Fibroblast of lung (primary cell): ENCODE data around the gene SLC22A6. TPM values are rescaled to one million over a fixed set of nuclear protein-coding genes. Genes with fewer than 3 reads are reported as not detected.

Experiments
- DNase-seq, 2 donors: peaks; one replicate each; pipeline versions ENCODE4 v3.0.0 to v3.0.0-alpha.2; 2010; ENCODE audit warnings: low read depth in 2 of 2
- H2AFZ ChIP-seq: 2 replicates; pipeline ENCODE4 v1.5.1; 2012; ENCODE audit warnings: low read length, control low read depth, inconsistent platforms
- H3K27ac ChIP-seq: 2 replicates; pipeline ENCODE4 v1.5.1; 2011; ENCODE audit warnings: low read length, control low read depth; ENCODE audit not compliant: insufficient read depth
- H3K27me3 ChIP-seq: 2 replicates; pipeline ENCODE4 v1.5.1; 2011; ENCODE audit warnings: mild to moderate bottlenecking, low read length; ENCODE audit not compliant: control insufficient read depth, insufficient read depth
- H3K36me3 ChIP-seq: 2 replicates; pipeline ENCODE4 v1.5.1; 2011; ENCODE audit warnings: low read length; ENCODE audit not compliant: control insufficient read depth, insufficient read depth
- H3K4me1 ChIP-seq: 2 replicates; pipeline ENCODE4 v1.5.1; 2011; ENCODE audit warnings: low read length; ENCODE audit not compliant: control insufficient read depth, insufficient read depth; ENCODE audit errors: extremely low read depth
- H3K4me2 ChIP-seq: 2 replicates; pipeline ENCODE4 v1.5.1; 2011; ENCODE audit warnings: low read length, control low read depth; ENCODE audit not compliant: insufficient read depth; ENCODE audit errors: extremely low read depth
- H3K4me3 ChIP-seq, 4 experiments: fragments of 200-600 bp in 1 of 4; sonication (generic) in 1 of 4; replicated peaks in 1 of 4; 2 replicates each; pipeline ENCODE4 v1.5.1; 2011 to 2016; ENCODE audit warnings: low read length in 4 of 4, low read depth in 3 of 4, mild to moderate bottlenecking in 3 of 4, control low read depth in 2 of 4, inconsistent platforms in 1 of 4, mixed read lengths in 1 of 4; ENCODE audit not compliant: insufficient read depth in 1 of 4; ENCODE audit errors: control extremely low read depth in 1 of 4
- H3K79me2 ChIP-seq: 2 replicates; pipeline ENCODE4 v1.5.1; 2012; ENCODE audit warnings: mild to moderate bottlenecking, low read length, inconsistent platforms; ENCODE audit not compliant: control insufficient read depth, insufficient read depth
- H3K9ac ChIP-seq: 2 replicates; pipeline ENCODE4 v1.5.1; 2011; ENCODE audit warnings: mild to moderate bottlenecking, low read length, control low read depth; ENCODE audit not compliant: insufficient read depth
- H3K9me3 ChIP-seq: 2 replicates; pipeline ENCODE4 v1.5.1; 2012; ENCODE audit warnings: low read depth, low read length; ENCODE audit not compliant: control insufficient read depth, insufficient read depth
- H4K20me1 ChIP-seq: 2 replicates; pipeline ENCODE4 v1.5.1; 2011; ENCODE audit warnings: low read length; ENCODE audit not compliant: control insufficient read depth, insufficient read depth; ENCODE audit errors: extremely low read depth
- EZH2 ChIP-seq: IDR thresholded peaks from 2 replicates; pipeline ENCODE4 v1.5.1; 2012; ENCODE audit warnings: low read length, control low read depth, mild to moderate bottlenecking; ENCODE audit errors: missing control alignments
- polyA minus RNA-seq: library from RNA; depleted of rRNA, polyadenylated mRNA; stranded (reverse); fragments of >200 nt; gene quantifications from 2 replicates; pipeline ENCODE4 v1.2.3, GENCODE V29; 2011; ENCODE audit warnings: low replicate concordance
- polyA plus RNA-seq, 2 donors: library from polyadenylated mRNA; depleted of rRNA in 1 of 2; stranded (reverse) in 1 of 2; unstranded in 1 of 2; fragments of >200 nt; gene quantifications; 2 replicates each; pipeline ENCODE4 v1.2.1, GENCODE V29; 2011 to 2012; ENCODE audit warnings: missing spikeins in 1 of 2
- total RNA-seq: library from RNA; depleted of rRNA; stranded (reverse); fragments of >200 nt; gene quantifications from 2 replicates; pipeline ENCODE4 v1.2.1, GENCODE V29; 2014
- TF ChIP-seq, protein P1 (sequence below), 2 donors: IDR thresholded peaks in 1 of 2; conservative IDR thresholded peaks in 1 of 2; 1 replicate in 1 of 2; 2 replicates in 1 of 2; pipeline ENCODE4 v1.5.1; 2011 to 2012; ENCODE audit warnings: low read length in 2 of 2, control low read depth in 1 of 2, inconsistent platforms in 1 of 2, low read depth in 1 of 2, mild to moderate bottlenecking in 1 of 2

The SLC22A6 gene, protein sequence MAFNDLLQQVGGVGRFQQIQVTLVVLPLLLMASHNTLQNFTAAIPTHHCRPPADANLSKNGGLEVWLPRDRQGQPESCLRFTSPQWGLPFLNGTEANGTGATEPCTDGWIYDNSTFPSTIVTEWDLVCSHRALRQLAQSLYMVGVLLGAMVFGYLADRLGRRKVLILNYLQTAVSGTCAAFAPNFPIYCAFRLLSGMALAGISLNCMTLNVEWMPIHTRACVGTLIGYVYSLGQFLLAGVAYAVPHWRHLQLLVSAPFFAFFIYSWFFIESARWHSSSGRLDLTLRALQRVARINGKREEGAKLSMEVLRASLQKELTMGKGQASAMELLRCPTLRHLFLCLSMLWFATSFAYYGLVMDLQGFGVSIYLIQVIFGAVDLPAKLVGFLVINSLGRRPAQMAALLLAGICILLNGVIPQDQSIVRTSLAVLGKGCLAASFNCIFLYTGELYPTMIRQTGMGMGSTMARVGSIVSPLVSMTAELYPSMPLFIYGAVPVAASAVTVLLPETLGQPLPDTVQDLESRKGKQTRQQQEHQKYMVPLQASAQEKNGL
- total RNA-seq: not detected in 2 replicates
- not detected in 2 replicates for polyA plus RNA-seq
- not detected in 2 replicates for polyA plus RNA-seq (2012)
- polyA minus RNA-seq: not detected in 2 replicates

- no peaks in the 10 kb centered on the region for H3K4me1 ChIP-seq
- H3K4me2 ChIP-seq: no peak within 1 kb of the TSS
- H3K27ac ChIP-seq: no peak within 1 kb of the TSS
- TF ChIP-seq, protein P1, sequence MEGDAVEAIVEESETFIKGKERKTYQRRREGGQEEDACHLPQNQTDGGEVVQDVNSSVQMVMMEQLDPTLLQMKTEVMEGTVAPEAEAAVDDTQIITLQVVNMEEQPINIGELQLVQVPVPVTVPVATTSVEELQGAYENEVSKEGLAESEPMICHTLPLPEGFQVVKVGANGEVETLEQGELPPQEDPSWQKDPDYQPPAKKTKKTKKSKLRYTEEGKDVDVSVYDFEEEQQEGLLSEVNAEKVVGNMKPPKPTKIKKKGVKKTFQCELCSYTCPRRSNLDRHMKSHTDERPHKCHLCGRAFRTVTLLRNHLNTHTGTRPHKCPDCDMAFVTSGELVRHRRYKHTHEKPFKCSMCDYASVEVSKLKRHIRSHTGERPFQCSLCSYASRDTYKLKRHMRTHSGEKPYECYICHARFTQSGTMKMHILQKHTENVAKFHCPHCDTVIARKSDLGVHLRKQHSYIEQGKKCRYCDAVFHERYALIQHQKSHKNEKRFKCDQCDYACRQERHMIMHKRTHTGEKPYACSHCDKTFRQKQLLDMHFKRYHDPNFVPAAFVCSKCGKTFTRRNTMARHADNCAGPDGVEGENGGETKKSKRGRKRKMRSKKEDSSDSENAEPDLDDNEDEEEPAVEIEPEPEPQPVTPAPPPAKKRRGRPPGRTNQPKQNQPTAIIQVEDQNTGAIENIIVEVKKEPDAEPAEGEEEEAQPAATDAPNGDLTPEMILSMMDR (conservative IDR thresholded peaks at IDR 0.05 in 1 of 2, IDR thresholded peaks at IDR 0.05 in 1 of 2; ENCODE audit: low read depth in 1 of 2, low read length in 2 of 2): no peak
- TF ChIP-seq EZH2: no peak
- no peak within 1 kb of the TSS for H3K4me3 ChIP-seq
- H3K9ac ChIP-seq: no peak within 1 kb of the TSS
- H4K20me1 ChIP-seq: no peaks in the 10 kb centered on the region
- H3K36me3 ChIP-seq: no peaks in the 10 kb centered on the region
- no peaks in the 10 kb centered on the region for H3K27me3 ChIP-seq
- no peak within 1 kb of the TSS for H2AFZ ChIP-seq
- no peaks in the 10 kb centered on the region for H3K9me3 ChIP-seq
- no peaks in the 10 kb centered on the region for H3K79me2 ChIP-seq
- no peak for DNase-seq
Measured at GRCh38 chr11:62984451-62984991, at the start of gene SLC22A6. TSS of gene SLC22A6 (minus strand) at chr11:62984967. CDS start at chr11:62984690, 277 bp downstream.

- Histone ChIP-seq H3K4me2 (no peak overlapping the region), H3K27me3 (no peaks in the 10 kb centered on the region)
- TF ChIP-seq EZH2: no peak
- TF ChIP-seq, protein P1 (conservative IDR thresholded peaks at IDR 0.05 in 1 of 2, IDR thresholded peaks at IDR 0.05 in 1 of 2; ENCODE audit: low read depth in 1 of 2, low read length in 2 of 2): no peak
Measured at GRCh38 chr11:63032457-63032856, 47.7 kb upstream of the SLC22A6 start.

More at GRCh38 chr11:63032457-63032856, 47.7 kb upstream of the SLC22A6 start:
- H3K4me1 ChIP-seq: no peaks in the 10 kb centered on the region
- H3K9me3 ChIP-seq: no peaks in the 10 kb centered on the region
- H3K36me3 ChIP-seq: no peaks in the 10 kb centered on the region
- H3K27ac ChIP-seq: no peak overlapping the region
- no peak overlapping the region for H3K4me3 ChIP-seq
- H2AFZ ChIP-seq: no peak overlapping the region
- DNase-seq: no peak
- no peaks in the 10 kb centered on the region for H3K79me2 ChIP-seq
- no peaks in the 10 kb centered on the region for H4K20me1 ChIP-seq
- no peak overlapping the region for H3K9ac ChIP-seq
